GM12872 (cell line): Measurements from ENCODE around the gene ABCA2.

Experiments used
- TF ChIP-seq, protein P1 (sequence below): IDR thresholded peaks from 3 replicates; pipeline ENCODE4 v1.5.1; 2011; ENCODE audit warnings: low read depth, mild to moderate bottlenecking, low read length, moderate library complexity; ENCODE audit not compliant: insufficient read depth

ABCA2 gene

GRCh38 chr9:136983656-136984314 is 44.3 kb downstream of the ABCA2 start:
- TF ChIP-seq, protein P1, sequence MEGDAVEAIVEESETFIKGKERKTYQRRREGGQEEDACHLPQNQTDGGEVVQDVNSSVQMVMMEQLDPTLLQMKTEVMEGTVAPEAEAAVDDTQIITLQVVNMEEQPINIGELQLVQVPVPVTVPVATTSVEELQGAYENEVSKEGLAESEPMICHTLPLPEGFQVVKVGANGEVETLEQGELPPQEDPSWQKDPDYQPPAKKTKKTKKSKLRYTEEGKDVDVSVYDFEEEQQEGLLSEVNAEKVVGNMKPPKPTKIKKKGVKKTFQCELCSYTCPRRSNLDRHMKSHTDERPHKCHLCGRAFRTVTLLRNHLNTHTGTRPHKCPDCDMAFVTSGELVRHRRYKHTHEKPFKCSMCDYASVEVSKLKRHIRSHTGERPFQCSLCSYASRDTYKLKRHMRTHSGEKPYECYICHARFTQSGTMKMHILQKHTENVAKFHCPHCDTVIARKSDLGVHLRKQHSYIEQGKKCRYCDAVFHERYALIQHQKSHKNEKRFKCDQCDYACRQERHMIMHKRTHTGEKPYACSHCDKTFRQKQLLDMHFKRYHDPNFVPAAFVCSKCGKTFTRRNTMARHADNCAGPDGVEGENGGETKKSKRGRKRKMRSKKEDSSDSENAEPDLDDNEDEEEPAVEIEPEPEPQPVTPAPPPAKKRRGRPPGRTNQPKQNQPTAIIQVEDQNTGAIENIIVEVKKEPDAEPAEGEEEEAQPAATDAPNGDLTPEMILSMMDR: no peak

DNA sequence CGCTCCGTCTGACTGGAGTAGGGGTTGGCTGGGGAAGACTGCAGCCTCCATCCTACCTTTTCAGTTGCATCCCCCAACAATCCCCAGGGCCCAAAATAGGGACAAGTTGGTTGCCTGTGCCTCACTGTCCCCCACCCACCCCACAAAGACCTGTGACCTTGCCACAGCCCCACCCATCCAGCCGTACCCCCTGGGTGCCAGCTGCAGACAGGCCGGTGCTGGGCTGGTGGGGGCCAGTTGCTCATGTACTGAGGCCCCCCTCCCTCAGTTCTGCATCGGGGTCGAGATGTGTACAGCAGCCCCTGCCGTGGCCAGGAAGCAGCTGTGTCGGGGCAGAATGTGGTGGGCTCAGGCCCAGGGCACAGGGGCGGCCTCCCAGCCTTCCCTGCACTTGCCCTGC is 44.9 kb downstream of the ABCA2 start:
- TF ChIP-seq, protein P1: no peak

DNA sequence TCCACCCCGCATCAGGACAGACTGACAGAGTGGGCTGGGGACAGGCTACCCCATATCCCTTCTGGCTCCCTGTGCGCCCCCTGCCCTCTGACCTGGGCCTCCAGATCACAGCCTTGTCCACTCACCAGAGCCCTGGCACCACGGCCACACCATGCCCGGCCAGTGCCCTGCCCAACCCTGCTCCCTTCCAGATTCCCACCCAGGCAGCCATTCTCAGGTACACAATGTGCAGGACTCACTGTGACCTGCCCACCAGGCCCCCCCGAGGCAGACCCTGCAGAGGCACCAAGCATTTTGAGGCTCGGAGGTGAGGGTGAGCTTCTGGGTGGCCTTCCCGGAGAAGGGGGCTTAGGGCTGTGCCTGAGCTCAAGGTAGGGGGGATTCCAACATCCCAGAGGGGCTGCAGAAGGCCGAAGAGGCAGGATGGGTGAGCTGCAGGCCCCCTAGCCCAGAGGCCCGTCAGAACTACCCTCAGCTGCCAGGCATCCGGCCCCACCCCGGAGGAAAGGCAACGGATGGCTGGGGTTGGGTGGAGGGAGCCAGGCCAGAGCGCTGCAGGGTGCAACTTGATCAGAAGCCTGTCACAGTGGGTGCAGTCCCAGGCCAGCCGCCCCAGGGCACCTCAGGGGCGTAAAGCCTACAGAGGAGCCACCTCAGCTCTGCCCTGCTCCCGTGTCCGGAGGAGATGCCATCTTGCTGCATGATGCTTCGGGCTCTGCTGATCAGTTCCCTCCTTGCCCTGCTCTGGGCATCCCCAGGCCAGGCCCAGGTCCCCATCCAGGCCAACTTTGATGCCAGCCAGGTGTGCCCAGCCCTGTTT is 45.6 kb downstream of the ABCA2 start, which contains the start of gene LCNL1:
Gene LCNL1 (plus strand): TSS at position 762 of the 820 bp plus-strand sequence. CDS start 594 bp downstream, outside the sequence.
- TF ChIP-seq, protein P1: no peak

GRCh38 chr9:136981588-136982231 is 46.3 kb downstream of the ABCA2 start:
- TF ChIP-seq, protein P1: no peak

DNA sequence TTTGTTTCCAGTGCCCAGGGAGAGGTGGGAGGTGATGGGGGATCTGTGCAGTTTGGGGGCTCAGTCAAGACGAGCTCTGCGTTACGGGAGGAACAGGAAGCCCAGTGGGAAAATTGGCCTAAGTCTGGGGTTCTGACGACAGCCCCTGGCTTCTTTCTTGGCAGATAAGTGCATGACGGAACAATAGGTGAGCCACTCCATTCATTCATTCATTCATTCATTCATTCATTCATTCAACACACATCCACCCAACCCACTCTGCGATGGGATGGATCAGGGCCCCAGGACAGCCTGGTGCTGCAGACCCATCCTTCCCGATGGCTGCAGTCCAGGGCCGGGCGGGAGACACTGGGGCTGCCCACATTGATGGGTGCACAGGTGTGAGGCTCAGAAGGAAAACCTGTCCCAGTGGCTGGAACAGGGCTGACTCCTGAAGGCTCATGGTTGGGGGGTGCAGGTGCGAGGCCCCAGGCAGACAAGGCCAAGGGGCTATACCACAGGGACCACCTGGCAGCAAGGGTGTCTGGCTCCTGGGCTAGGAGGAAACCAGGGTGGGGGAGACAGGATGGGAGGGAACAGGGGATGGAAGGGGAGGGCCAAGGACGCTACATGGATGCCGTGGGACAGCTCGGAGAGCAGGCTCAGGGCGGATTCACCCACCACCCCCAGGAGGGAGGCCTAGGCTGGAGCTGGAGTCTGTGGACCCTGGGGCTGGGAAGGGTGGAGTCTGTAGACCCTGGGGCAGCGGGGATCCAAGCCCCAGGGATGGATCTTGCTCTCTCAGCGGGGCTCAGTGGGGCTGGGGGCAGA is 47.2 kb downstream of the ABCA2 start:
- TF ChIP-seq, protein P1: no peak

GRCh38 chr9:136979769-136980587 is 48.1 kb downstream of the ABCA2 start:
- TF ChIP-seq, protein P1: no peak
